ENCODE measurements around the gene RIPK4. TPM values are rescaled to one million over a fixed set of nuclear protein-coding genes. Genes with fewer than 3 reads are reported as not detected.

RIPK4 gene
- polyA plus RNA-seq, 1 donor (not counting 4 experiments of a cell fraction or from before 2014, with no cell fraction given) = 18.4 TPM

DNA sequence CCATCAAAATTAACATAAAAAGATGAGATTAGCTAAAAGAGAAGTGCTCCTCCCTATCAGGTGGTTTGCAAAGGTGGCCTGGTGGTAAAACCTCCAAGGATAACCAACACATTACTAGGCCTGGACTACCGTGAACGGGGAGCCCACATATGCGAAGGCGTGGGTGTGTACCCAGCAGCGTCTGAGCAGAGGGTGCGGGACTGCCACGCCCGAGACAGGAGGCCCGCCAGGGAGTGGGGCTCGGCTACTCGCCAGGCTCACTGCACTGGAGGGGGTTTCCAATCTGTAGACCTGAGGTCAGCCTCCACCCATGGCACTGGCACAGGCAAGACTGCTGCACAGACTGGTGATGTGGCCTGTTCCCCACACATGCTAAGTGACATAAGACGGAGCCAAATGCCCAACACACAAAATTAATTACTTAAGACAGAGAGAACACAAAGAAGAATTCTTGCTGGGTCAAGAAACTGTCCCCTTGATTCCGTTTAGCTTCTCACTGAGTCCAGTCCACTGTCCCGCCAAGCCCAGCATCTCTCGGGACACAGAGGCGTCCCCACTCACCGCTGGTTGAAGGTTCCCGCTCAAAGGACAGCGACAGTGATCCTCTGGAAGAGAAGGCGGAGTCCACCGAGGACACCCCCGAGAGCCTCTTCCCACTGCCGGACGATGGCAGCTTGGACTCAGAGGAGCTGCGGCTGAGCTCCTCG is 23.4 kb downstream of the RIPK4 start:
- Histone ChIP-seq H4K20me1 (ENCODE audit: control insufficient read depth, extremely low read depth, insufficient read depth, low read length) (peaks cover 5% of the 10 kb centered on the region), H3K9me1 (ENCODE audit: control insufficient read depth, extremely low read depth, insufficient read depth, low read length) (no peaks in the 10 kb centered on the region), H3K79me2 (ENCODE audit: control insufficient read depth, insufficient read depth, low read length) (peaks cover 85% of the 10 kb centered on the region), H3K27ac (ENCODE audit: control insufficient read depth, insufficient read depth, low read length) (no peak overlapping the region), H3K9me3 (ENCODE audit: control insufficient read depth, low read depth, low read length) (no peaks in the 10 kb centered on the region), H3K4me1 (ENCODE audit: control insufficient read depth, extremely low read depth, insufficient read depth, low read length) (no peaks in the 10 kb centered on the region), H3K4me3 (ENCODE audit: control insufficient read depth in 2 of 3, extremely low read depth in 1 of 3, insufficient read depth in 2 of 3, low read depth in 1 of 3, low read length in 3 of 3) (no peak overlapping the region), H3K9ac (ENCODE audit: control insufficient read depth, extremely low read depth, insufficient read depth, low read length) (no peak overlapping the region), H3K4me2 (ENCODE audit: control insufficient read depth, extremely low read depth, insufficient read depth, low read depth, low read length) (no peak overlapping the region), H3K36me3 (ENCODE audit: control insufficient read depth in 2 of 2, extremely low read depth in 1 of 2, insufficient read depth in 2 of 2, low read length in 2 of 2) (peaks cover 72 to 89% of the 10 kb centered on the region in 2 experiments), H2AFZ (ENCODE audit: control insufficient read depth, low read length) (no peak overlapping the region), H3K27me3 (ENCODE audit: control insufficient read depth, extremely low read depth, insufficient read depth, low read length) (no peaks in the 10 kb centered on the region)
- TF ChIP-seq CTCF (optimal IDR thresholded peaks at IDR 0.05 in 1 of 3, IDR thresholded peaks at IDR 0.05 in 1 of 3, conservative IDR thresholded peaks at IDR 0.05 in 1 of 3; ENCODE audit: extremely low read depth in 1 of 3, insufficient read depth in 2 of 3, low read length in 3 of 3) (no peak), EZH2 (IDR thresholded peaks at IDR 0.05; ENCODE audit: low read length) (no peak)
- DNase-seq (ENCODE audit: low read depth, low spot score) (no peak), FAIRE-seq (no peak)
- dilution Hi-C loops (cut with MboI; ENCODE audit: extremely low pct_ligation_motif_present, low sequenced_read_pairs) = no loop called here

- DNase-seq (ENCODE audit: low read depth, low spot score) = no peak
- H3K27me3 ChIP-seq (ENCODE audit: control insufficient read depth, extremely low read depth, insufficient read depth, low read length) = no peaks in the 10 kb centered on the region
- H2AFZ ChIP-seq (ENCODE audit: control insufficient read depth, low read length) = no peak overlapping the region
- no peaks in the 10 kb centered on the region for H3K9me1 ChIP-seq (ENCODE audit: control insufficient read depth, extremely low read depth, insufficient read depth, low read length)
- peaks cover 73% of the 10 kb centered on the region for H3K79me2 ChIP-seq (ENCODE audit: control insufficient read depth, insufficient read depth, low read length)
- no peak overlapping the region for H3K4me2 ChIP-seq (ENCODE audit: control insufficient read depth, extremely low read depth, insufficient read depth, low read depth, low read length)
- H3K36me3 ChIP-seq (ENCODE audit: control insufficient read depth in 2 of 2, extremely low read depth in 1 of 2, insufficient read depth in 2 of 2, low read length in 2 of 2) = peaks cover 66 to 84% of the 10 kb centered on the region in 2 experiments
- H3K4me1 ChIP-seq (ENCODE audit: control insufficient read depth, extremely low read depth, insufficient read depth, low read length) = no peaks in the 10 kb centered on the region
- no peak overlapping the region for H3K9ac ChIP-seq (ENCODE audit: control insufficient read depth, extremely low read depth, insufficient read depth, low read length)
- no peak overlapping the region for H3K27ac ChIP-seq (ENCODE audit: control insufficient read depth, insufficient read depth, low read length)
- no peak overlapping the region for H3K4me3 ChIP-seq (ENCODE audit: control insufficient read depth in 2 of 3, extremely low read depth in 1 of 3, insufficient read depth in 2 of 3, low read depth in 1 of 3, low read length in 3 of 3)
- FAIRE-seq = no peak
- H4K20me1 ChIP-seq (ENCODE audit: control insufficient read depth, extremely low read depth, insufficient read depth, low read length) = peaks cover 5% of the 10 kb centered on the region
- dilution Hi-C loops (cut with MboI; ENCODE audit: extremely low pct_ligation_motif_present, low sequenced_read_pairs) = no loop called here
- H3K9me3 ChIP-seq (ENCODE audit: control insufficient read depth, low read depth, low read length) = no peaks in the 10 kb centered on the region
- TF ChIP-seq EZH2 (IDR thresholded peaks at IDR 0.05; ENCODE audit: low read length) = no peak
- no peak for TF ChIP-seq CTCF (optimal IDR thresholded peaks at IDR 0.05 in 1 of 3, IDR thresholded peaks at IDR 0.05 in 1 of 3, conservative IDR thresholded peaks at IDR 0.05 in 1 of 3; ENCODE audit: extremely low read depth in 1 of 3, insufficient read depth in 2 of 3, low read length in 3 of 3)
These were observed 24.6 kb downstream of the RIPK4 start for GRCh38 chr21:41742073-41742875.
